ENCODE results near the gene ARHGAP32. TPM values are rescaled to one million over a fixed set of nuclear protein-coding genes. Genes with fewer than 3 reads are reported as not detected.

ARHGAP32 gene
- 10 to 100 TPM in 1 of 2 experiments, 1 to 10 TPM in 1; 8.7 to 10.0 TPM for total RNA-seq
- 2.9 TPM for polyA plus RNA-seq (2013, experiment 1 of 2)
- polyA plus RNA-seq (2013, experiment 2 of 2) = 4.1 TPM
- 2.8 to 19.7 (median 7.5) reads per million in 172 experiments for total RNA-seq

DNA sequence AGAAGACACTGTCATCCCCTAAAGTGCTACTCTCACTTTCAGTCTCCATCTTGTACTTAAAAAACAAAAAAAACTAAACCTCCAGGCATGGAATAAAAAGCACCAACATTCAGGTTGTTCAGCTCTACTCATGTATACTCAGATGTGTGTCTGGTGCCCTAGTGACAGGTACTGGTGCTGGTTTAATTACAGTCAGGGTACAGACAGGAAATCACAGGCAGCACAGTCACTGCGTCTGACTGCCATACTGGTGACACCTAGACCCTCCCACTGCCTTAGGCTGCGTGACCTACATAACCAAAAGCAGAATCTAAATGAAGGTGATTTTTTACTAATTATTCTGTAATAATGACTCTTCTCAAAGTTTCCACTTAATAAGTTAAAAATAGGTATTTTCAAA, at the start of gene ARHGAP32:
TSS of gene ARHGAP32 (minus strand) at position 176 of the 400 bp plus-strand sequence. CDS start at position 49, 127 bp downstream.
- Mint-ChIP-seq H3K27ac (no peak within 1 kb of the TSS), H3K9me3 (no peaks in the 10 kb centered on the region), H3K27me3 (no peaks in the 10 kb centered on the region), H3K4me1 (ENCODE audit: low read depth) (no peaks in the 10 kb centered on the region), H3K36me3 (ENCODE audit: low read depth) (peaks cover 5% of the 10 kb centered on the region), H3K4me3 (no peak within 1 kb of the TSS)
- ATAC-seq (ENCODE audit: poor library complexity) = peak; percentile 98
- Histone ChIP-seq H3K9me3 (ENCODE audit: control insufficient read depth in 1 of 2, insufficient read depth in 1 of 2, low read length in 2 of 2) (no peaks in the 10 kb centered on the region), H3K4me3 (ENCODE audit: low read length) (no peak within 1 kb of the TSS), H3K27ac (ENCODE audit: low read depth in 1 of 2, low read length in 2 of 2) (no peak within 1 kb of the TSS), H3K27me3 (ENCODE audit: control insufficient read depth in 1 of 2, insufficient read depth in 2 of 2, low read length in 2 of 2) (no peaks in the 10 kb centered on the region), H3K4me1 (ENCODE audit: insufficient read depth, low read length) (no peaks in the 10 kb centered on the region), H3K36me3 (ENCODE audit: insufficient read depth, low read length) (no peaks in the 10 kb centered on the region)
- peak in 5 of 14 experiments; percentile 5 to 15 (median 12) for DNase-seq
- intact Hi-C loops (cut with DNase I, micrococcal nuclease) = no loop called here
- ChIA-PET POLR2A (interaction anchor here (0.6 kb wide), 1 partner anchor 133 kb away, joined by 3 read pairs; no protein-coding TSS in a partner anchor), CTCF (no interaction called here)
- TF ChIP-seq, protein P1, sequence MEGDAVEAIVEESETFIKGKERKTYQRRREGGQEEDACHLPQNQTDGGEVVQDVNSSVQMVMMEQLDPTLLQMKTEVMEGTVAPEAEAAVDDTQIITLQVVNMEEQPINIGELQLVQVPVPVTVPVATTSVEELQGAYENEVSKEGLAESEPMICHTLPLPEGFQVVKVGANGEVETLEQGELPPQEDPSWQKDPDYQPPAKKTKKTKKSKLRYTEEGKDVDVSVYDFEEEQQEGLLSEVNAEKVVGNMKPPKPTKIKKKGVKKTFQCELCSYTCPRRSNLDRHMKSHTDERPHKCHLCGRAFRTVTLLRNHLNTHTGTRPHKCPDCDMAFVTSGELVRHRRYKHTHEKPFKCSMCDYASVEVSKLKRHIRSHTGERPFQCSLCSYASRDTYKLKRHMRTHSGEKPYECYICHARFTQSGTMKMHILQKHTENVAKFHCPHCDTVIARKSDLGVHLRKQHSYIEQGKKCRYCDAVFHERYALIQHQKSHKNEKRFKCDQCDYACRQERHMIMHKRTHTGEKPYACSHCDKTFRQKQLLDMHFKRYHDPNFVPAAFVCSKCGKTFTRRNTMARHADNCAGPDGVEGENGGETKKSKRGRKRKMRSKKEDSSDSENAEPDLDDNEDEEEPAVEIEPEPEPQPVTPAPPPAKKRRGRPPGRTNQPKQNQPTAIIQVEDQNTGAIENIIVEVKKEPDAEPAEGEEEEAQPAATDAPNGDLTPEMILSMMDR (IDR thresholded peaks at IDR 0.05) = no peak

DNA sequence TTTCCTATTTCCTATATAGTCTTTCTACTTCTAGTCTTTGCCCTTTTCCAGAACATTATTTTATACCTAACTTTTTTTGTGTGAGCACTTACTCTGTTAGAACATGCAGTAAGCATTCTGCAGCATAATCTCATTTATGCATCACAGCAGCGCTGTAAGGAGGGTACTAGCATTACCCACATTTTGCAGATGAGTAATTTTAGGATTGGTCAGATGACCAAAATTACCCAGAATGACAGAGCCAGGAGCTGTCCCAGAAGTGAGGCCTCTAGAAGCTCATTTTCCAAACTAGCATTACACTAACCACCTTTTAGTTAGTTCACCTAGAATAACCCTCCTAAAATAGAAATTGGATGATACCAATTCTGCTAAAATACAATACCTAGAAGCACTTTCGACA, 47.1 kb upstream of the ARHGAP32 start:
- TF ChIP-seq, protein P1 (IDR thresholded peaks at IDR 0.05) = no peak
- no peak overlapping the region for H3K4me3 ChIP-seq (ENCODE audit: low read length)
- Mint-ChIP-seq H3K4me3 (no peak overlapping the region), H3K4me1 (ENCODE audit: low read depth) (no peaks in the 10 kb centered on the region), H3K9me3 (no peaks in the 10 kb centered on the region), H3K36me3 (ENCODE audit: low read depth) (no peaks in the 10 kb centered on the region), H3K27ac (no peak overlapping the region), H3K27me3 (no peaks in the 10 kb centered on the region)
- CTCF ChIA-PET = no interaction called here
- no peaks in the 10 kb centered on the region for H3K4me1 ChIP-seq (ENCODE audit: insufficient read depth, low read length)
- ATAC-seq (ENCODE audit: poor library complexity) (no peak), DNase-seq (no peak)
- no peak overlapping the region for H3K27ac ChIP-seq (ENCODE audit: low read depth in 1 of 2, low read length in 2 of 2)
- H3K27me3 ChIP-seq (ENCODE audit: control insufficient read depth in 1 of 2, insufficient read depth in 2 of 2, low read length in 2 of 2) = no peaks in the 10 kb centered on the region
- no peaks in the 10 kb centered on the region for H3K36me3 ChIP-seq (ENCODE audit: insufficient read depth, low read length)
- POLR2A ChIA-PET = no interaction called here
- no peaks in the 10 kb centered on the region for H3K9me3 ChIP-seq (ENCODE audit: control insufficient read depth in 1 of 2, insufficient read depth in 1 of 2, low read length in 2 of 2)
- intact Hi-C loops (cut with DNase I, micrococcal nuclease) = loop anchor here in 1 of 2 experiments (10.0 kb wide), 1 partner anchor 114 kb away; no protein-coding TSS in a partner anchor

DNA sequence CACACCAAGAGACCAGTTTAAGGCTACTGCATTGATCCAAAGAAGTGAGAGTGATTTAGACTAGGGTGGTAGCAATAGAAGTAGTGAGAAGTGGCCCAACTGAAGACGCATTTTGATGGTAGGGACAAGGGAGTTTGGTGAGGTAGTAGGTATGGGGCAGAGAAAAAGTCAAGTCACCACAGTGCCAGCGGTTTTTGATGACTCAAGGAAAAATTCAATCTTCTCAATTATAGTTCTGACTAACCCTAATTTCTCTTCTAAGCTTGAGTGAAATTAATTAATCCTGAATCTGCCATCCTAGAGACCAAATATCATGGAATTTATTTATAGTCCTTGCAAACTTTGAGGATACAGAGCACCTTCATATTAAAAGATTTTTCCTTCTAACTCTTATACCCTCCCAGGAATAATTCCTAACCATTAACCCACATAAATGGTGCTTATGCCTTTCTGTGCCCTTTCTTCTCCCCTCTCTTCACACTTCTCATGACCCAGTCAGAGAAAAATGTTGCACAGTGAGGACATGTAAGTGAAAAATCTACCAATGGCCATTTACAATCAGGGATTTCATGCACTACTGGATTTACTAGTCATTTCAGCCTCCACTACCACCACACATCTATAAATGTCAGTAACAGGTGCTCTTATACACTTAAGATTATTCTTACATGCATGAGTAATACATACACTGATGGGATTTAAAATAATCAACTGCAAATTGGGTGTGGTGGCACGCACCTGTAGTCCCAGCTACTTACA, 45.9 kb upstream of the ARHGAP32 start:
- ATAC-seq (ENCODE audit: poor library complexity) (no peak), DNase-seq (no peak)
- no peaks in the 10 kb centered on the region for H3K4me1 Mint-ChIP-seq (ENCODE audit: low read depth)
- Histone ChIP-seq H3K27ac (ENCODE audit: low read depth in 1 of 2, low read length in 2 of 2) (no peak overlapping the region), H3K4me1 (ENCODE audit: insufficient read depth, low read length) (no peaks in the 10 kb centered on the region), H3K4me3 (ENCODE audit: low read length) (no peak overlapping the region), H3K9me3 (ENCODE audit: control insufficient read depth in 1 of 2, insufficient read depth in 1 of 2, low read length in 2 of 2) (no peaks in the 10 kb centered on the region), H3K36me3 (ENCODE audit: insufficient read depth, low read length) (no peaks in the 10 kb centered on the region), H3K27me3 (ENCODE audit: control insufficient read depth in 1 of 2, insufficient read depth in 2 of 2, low read length in 2 of 2) (no peaks in the 10 kb centered on the region)
- H3K9me3 Mint-ChIP-seq = no peaks in the 10 kb centered on the region
- H3K27me3 Mint-ChIP-seq = no peaks in the 10 kb centered on the region
- ChIA-PET CTCF (no interaction called here), POLR2A (no interaction called here)
- H3K36me3 Mint-ChIP-seq (ENCODE audit: low read depth) = no peaks in the 10 kb centered on the region
- no peak overlapping the region for H3K4me3 Mint-ChIP-seq
- TF ChIP-seq, protein P1 (IDR thresholded peaks at IDR 0.05) = no peak
- intact Hi-C loops (cut with DNase I, micrococcal nuclease) = loop anchor here in 1 of 2 experiments (10.0 kb wide), 1 partner anchor 113 kb away; no protein-coding TSS in a partner anchor
- no peak overlapping the region for H3K27ac Mint-ChIP-seq
